HG03064 (cell line): Measurements from ENCODE around the gene KCNQ1.

Experiments
- ATAC-seq: cut with Tn5 transposase; IDR thresholded peaks from one replicate; pipeline ENCODE4 v1.9.1; 2021; ENCODE audit warnings: low read depth; ENCODE audit not compliant: unreplicated experiment

Gene KCNQ1

DNA sequence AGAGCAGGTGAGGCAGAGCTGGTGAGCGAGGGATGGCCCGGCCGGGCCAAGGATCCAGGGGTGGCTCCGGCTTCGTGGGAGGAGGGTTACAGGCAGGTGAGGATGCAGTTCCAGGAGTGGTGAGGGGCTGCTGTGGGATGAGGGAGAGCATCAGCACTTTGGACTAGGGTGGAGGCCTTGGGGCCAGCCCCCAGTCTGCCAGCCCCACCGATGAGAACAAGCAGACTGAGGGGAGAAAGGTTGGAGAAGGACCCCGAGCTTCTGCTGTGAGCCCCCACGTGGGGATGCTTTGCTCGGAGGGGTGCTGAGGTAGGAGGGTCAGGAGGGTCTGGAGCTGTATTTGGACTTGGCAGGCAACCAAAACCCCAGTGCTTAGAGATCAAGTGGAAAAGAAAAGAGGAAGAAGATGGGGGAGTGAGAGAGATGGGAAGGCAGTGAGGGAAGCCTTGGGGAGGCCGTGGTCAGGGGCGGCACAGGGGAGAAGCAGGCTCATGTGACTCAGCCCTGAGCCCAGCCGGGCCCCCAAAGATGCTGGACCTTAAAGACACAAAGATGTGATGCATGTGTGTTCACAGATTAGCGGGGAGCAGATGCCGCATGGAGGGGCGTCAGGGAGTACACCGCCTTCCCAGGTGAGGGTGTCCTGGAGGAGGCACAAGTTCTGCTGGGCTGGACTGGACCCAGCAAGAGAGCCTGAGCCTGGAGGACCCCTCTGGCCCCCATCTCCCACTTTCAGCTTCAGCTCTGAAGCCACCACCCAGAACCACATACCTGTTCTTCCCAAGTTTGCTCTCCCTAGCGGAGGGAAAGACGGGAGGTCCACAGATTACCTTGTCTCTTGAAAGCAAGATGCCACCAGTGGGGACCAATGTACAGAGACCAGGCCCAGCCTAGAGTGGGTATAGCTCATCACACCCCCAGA lies 349.5 kb downstream of the KCNQ1 start:
- ATAC-seq = no peak

- ATAC-seq = no peak
Observed at GRCh38 chr11:2794968-2795322, 350.1 kb downstream of the KCNQ1 start.

GRCh38 chr11:2795491-2795991 lies 350.7 kb downstream of the KCNQ1 start:
- ATAC-seq = no peak

DNA sequence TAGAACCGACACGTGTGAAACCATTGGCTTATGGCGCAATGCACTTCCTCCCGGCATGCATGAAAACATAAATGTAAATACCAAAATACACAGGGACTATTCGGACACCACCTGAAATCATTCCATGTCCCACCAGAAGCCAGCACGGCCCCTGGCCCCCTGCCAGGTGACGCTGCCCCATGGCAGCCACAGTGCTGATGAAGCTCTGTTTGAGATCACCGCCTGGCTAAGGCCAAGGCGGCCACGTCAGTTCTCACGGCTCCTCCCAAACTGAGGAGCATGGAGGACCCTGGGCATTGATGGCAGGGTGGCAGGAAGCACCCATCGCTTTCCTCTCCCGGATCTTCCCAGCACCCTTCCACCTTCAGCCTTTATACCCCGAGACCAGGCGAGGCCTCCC lies 351.3 kb downstream of the KCNQ1 start:
- no peak for ATAC-seq

GRCh38 chr11:2796508-2797113 lies 351.8 kb downstream of the KCNQ1 start:
- ATAC-seq = no peak

- ATAC-seq = no peak
Observed at GRCh38 chr11:2797121-2797711, 352.4 kb downstream of the KCNQ1 start.

- no peak for ATAC-seq
Observed at GRCh38 chr11:2797741-2798361, 353.0 kb downstream of the KCNQ1 start.

- no peak for ATAC-seq
Observed at GRCh38 chr11:2798951-2799761, 354.3 kb downstream of the KCNQ1 start.

GRCh38 chr11:2799881-2800654 lies 355.3 kb downstream of the KCNQ1 start:
- ATAC-seq = no peak

DNA sequence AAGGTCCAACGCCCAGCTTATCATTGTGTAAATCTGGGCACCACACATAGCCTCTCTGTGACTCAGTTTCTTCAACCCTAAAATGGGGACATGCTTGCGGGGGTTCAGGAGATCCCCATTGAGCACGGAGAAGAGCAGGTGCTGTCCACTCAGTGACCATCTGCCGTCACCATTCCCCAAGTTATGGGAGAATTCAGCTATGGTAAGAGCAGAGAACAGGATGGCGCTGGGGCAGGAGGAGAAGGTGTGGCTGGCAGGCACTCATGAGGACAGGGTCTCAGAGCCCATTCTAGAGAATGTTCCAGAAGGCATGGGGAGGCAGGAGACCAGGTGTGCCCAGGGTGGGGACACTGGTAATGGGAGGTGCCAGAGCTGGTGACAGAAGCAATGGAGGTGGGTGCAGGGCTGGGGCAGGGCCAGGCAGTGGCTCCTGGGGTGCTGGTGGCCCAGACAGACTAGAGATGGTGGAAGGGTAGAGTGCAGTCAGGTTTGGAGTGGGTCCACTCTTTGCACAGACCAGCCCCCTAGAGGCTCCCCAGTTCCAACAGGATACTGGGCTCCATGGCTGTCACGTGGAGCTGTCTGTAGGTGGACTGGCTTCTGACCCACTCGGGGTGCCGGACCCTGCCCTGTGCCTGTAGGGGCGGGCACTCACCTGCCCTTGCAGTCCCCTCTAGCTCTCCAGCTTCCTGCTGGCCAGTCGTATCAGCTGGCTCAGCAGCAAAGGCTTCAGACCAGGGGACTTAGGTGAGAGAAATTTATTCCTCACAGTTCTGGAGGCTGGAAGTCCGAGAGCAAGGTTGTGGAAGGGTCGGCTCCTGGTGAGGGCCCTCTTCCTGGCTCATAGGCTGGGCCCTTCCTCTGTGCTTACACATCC lies 356.1 kb downstream of the KCNQ1 start:
- ATAC-seq = no peak

GRCh38 chr11:2801711-2802388 lies 357.0 kb downstream of the KCNQ1 start:
- no peak for ATAC-seq

DNA sequence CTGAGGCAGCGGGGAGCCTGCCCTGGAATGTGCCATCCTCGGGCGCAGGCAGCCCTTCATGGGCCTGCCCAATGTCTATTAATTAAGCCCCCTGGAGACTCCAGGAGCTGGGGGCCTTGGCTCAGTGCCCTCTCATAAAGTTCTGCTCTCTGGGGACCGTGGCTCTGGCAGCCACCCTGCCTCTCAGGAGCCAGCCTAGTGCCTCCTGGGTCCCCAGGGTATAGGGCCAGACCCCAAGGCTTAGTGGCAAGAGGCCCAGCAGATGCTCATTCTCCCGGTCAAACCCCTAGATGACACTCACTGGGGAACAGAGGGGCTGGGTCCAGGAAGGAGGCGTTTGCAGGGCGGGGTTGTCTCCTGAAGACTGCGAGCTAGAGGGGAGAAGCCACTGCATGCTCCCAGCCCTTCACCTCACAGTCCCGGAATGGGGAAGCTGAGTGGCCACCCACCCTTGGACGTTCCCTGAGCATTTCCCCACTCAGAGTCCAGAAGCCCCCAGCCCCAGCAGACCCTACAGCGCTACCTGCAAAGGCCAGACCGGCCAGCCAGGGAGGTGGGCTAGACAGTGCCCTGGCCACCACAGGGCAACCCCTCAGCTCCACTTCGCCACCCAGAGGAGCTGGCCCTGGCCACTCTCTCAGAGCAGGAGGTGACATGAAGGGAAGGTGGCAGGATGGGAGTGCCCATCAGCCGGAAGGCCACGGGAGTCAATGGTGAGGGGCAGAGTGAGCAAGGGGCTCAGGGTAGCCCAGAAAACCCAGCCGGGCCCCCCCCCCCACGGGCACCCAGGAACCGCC lies 357.8 kb downstream of the KCNQ1 start:
- ATAC-seq = no peak

GRCh38 chr11:2803186-2804091 lies 358.6 kb downstream of the KCNQ1 start:
- no peak for ATAC-seq

DNA sequence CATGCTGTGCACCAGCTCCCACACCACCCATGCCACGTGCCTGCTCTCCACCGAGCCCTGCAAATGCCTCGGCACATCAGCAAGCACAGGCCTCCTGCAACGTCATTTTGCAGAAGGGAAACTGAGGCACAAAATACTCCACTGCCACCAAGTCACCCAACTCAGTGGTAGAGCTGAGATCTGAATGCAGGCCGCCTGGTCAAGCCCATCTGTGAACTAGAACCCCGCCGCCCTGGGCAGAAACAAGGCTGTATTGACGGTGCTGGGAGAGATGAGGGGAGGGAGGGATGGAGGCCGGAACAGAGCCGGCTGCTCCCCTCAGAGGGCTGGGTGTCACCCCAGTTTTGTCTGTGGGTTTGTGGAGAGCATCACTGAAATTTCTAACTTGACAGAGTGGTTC lies 359.4 kb downstream of the KCNQ1 start:
- no peak for ATAC-seq

GRCh38 chr11:2804701-2805387 lies 360.0 kb downstream of the KCNQ1 start:
- ATAC-seq = no peak
